ENCODE data around the gene SLC9A9.
"Not testable (repeated sequence)": the region's sequence is repeated elsewhere in the genome, so short reads cannot be mapped to it uniquely, and the experiment has no call there.

The SLC9A9 gene

DNA sequence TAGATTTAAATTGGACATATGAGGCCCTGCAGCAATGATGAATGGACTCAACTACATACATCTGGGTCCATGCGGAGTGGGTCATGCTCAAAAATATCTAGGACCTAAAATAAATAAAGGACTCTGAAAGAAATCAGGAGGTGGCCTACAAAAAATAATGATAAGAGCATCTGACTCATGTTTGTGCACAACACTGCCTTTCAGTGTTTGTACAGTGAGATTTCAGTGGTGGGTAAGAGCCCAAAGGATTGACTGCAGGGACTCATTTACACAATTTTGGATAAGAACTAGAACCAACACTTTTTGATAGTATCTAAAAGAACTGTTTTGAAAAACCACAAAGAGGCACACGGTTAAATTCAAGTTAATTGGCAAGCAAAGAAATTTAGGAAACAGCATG is 285.5 kb downstream of the SLC9A9 start:
- no peak for DNase-seq (ENCODE audit: low read depth in 2 of 2)

GRCh38 chr3:143559296-143559695 is 289.0 kb downstream of the SLC9A9 start:
- no peak for DNase-seq (ENCODE audit: low read depth in 2 of 2)

DNA sequence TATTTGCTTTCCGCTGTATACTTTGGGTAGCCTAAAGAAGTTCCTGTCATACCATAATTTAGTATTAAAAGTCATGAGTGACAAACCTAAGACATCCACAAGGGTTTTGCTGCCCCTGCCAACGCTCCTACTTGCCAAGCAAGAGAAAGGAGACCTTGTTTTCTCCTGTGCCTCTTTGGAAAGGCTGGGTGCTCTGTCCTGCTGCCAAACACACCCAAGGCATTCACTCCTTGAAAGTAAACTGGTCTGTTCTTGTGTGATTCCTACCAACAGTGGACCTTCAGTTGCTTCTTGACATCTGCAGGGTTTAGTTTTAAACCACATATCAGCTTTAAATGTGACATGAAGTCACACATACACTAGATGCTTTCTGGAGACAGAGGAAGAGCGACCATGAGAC is 295.4 kb downstream of the SLC9A9 start:
- DNase-seq (ENCODE audit: low read depth in 2 of 2), result no peak

DNA sequence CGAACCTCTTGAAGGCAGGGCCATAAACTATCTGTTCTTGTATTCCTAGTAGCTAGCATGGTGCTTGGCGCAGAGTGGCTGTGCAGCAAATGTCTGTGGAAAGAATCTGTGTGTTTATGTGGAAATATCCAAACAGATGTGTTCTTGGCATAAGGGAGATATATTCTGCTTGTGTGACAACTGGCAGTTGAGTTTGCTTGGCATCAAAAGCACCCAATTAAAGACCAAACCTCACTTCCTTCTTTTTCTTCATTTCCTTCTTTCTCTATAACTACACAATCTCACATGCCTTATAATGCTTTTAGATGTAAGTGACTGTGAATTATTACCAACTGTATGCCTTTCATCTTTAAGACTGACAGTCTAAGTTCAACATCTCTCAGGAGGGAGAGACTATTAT is 296.5 kb downstream of the SLC9A9 start:
- DNase-seq (ENCODE audit: low read depth in 2 of 2), result no peak

GRCh38 chr3:143548861-143549497 is 299.3 kb downstream of the SLC9A9 start:
- DNase-seq (ENCODE audit: low read depth in 2 of 2), result no peak

DNA sequence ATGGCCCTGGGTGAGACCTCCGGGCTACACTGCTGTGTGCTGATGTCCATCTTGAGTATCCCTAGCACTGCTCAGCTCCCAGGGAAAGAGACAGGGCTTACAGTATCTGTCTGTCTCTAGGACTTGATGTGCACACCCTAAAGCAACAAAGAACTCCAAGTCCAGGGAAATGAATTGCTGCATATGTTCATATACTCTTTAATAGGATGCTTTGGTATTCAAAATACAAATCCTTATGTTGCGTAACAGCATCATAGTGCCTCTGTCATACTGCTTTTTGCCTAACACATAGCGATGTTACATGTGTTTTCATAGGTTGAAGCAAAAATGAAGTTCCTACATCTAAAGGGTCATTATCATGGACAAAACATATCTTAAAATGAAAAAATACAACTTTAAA is 299.9 kb downstream of the SLC9A9 start:
- DNase-seq (ENCODE audit: low read depth in 2 of 2), result no peak

GRCh38 chr3:143538577-143538981 is 309.7 kb downstream of the SLC9A9 start:
- DNase-seq (ENCODE audit: low read depth in 2 of 2), result no peak

DNA sequence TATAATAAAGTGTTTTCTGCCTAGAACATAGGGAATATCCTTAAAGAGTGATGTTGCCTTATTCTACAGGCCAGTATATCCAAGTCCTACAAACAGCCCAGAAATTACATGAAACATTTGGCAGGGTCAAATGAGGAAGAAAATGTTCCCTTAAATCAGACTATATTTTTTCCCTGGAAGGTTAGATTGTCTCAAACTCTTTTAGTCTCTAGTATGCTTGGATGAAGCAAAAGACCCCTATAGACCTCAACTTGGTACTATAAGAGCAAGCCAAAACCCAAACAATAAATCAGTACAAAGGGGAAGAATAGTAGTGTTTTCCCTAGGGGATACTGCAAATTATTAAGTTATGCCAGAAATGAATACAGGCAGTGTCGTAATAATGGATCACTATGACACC is 310.2 kb downstream of the SLC9A9 start:
- DNase-seq (ENCODE audit: low read depth in 2 of 2), result no peak

DNA sequence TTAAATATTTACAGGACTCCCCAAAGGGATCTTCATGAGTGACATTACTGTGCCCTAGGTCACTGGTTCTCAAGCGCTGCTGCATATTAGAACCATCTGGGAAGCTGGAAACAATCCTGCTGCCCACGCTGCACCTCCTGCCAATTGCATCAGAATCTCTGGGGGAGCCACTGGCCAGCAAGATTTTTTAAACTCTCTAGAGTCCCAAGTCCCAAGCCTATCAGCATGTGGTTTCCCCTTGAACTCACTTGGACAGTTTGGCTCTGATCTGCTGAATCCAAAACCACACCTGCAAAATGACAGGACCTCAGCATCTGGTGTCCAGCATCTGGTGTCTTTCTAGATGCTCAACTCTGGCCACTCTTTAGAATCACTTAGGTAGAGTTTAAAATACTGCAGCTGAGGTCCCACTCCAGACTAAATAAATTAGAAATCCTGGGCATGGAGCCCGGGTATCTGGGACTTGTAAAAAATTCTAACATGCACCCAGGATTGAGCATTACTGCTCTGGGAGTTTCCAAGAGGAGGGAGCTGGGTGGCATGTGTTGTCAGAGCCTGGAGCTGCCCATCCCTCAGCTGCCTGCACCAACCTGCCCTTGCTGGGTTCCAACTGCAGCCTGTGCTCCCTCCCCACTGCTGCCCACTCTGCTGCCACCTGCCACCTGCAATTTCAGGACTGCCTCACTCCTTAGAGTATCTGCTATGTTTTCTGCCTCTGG is 311.3 kb downstream of the SLC9A9 start:
- DNase-seq (ENCODE audit: low read depth in 2 of 2), result no peak

DNA sequence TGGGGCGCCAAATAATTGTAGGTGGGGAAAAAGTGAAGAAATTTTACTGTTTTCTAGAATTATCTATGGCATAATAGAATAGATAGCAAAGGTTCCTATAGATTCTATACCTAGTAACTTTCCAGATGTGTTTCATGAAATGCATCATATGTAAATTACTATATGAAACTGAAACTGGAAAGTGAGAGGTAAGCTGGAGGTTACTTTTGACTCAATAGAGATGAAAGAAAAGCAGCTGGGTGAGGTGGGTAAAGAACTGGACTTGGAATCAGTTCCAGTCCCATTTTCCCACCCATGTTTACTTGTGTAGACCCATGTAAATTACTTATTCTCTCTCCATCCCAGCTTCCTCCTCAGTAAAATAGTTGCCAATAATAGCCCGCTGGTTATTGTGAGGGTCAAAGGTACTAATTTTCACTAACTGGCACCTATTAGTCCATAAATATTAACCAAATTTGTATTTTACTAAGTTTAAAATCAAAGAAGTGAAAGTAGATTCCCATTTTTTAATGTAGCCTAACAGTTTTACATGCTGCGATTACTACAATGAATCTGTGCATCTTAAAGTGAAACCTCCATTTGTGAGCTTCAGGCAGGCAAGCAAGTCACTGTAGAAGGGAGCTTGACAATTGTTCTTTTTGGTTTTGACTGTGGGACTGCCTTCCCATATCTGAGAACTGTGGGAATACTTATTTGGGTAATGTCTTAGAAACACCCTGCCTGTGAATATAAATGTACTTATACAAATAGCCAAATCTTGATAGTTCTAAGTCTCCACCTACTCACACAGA is 312.1 kb downstream of the SLC9A9 start:
- no peak for DNase-seq (ENCODE audit: low read depth in 2 of 2)

- no peak for DNase-seq (ENCODE audit: low read depth in 2 of 2)
These were observed 314.9 kb downstream of the SLC9A9 start for GRCh38 chr3:143533391-143533790.

GRCh38 chr3:143532091-143532490 is 316.2 kb downstream of the SLC9A9 start:
- no peak for DNase-seq (ENCODE audit: low read depth in 2 of 2)

DNA sequence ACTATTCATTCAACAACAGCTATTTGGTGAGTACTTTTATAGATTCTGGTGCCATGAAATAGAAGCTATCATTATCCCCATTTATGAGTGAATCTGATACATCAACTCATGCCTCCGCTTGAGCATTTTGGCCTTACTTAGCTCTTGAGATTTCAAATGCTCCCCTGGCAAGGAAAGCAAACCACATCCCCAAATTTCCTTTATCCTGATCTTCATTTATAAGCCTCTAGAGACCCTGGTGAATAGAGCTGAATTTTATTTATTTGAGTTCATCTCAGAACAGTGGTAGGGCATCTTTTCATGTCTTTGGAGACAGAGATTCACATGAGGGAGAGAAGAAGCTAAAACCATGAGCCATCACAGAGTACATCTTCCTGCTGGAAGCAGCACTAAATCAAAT is 317.2 kb downstream of the SLC9A9 start:
- no peak for DNase-seq (ENCODE audit: low read depth in 2 of 2)

GRCh38 chr3:143529798-143530197 is 318.5 kb downstream of the SLC9A9 start:
- DNase-seq (ENCODE audit: low read depth in 2 of 2), result no peak

DNA sequence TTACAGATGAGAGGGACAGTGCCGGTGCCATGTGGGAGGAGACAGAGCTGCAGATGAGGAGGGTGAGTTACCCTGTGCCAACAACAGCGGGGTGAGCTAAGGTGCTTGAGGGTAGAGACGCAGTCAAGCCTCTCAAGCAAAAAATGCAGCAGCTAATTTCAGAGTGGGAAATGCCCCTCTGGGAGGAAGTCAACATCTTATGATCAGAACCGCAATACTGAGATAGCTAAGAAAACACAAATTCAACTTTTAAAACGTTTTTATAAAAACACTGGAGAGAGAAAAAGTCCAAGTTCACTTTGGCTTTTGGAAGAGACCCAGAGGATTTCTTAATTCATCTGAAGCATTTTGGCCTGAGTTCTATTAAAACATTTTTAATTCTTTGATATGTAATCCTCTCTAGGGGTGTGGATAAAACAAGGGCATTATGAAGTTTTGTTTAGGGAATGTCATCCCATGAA is 319.2 kb downstream of the SLC9A9 start:
- DNase-seq (ENCODE audit: low read depth in 2 of 2), result no peak

GRCh38 chr3:143526011-143526545 is 322.2 kb downstream of the SLC9A9 start:
- no peak for DNase-seq (ENCODE audit: low read depth in 2 of 2)

DNA sequence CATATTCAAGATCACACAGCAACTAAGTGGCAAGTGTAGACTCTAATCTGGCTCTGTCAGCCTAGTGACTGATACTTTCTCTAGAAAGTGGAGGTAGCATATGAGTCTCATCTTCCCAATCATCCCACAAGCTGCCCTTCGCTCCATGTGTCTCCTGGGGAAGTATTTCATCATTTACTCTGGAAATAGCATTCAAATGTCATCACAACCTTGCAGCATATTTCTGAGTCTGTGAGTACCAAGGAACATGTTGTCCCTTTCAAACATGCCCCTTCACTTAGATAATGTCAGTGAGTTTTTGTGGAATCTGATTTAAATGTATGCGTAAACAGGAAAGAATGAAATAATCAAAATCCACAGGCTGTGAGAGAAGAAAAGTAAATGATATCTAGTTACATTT is 322.9 kb downstream of the SLC9A9 start:
- DNase-seq (ENCODE audit: low read depth in 2 of 2), result no peak

- no peak for DNase-seq (ENCODE audit: low read depth in 2 of 2)
These were observed 326.5 kb downstream of the SLC9A9 start for GRCh38 chr3:143521803-143522202.

DNA sequence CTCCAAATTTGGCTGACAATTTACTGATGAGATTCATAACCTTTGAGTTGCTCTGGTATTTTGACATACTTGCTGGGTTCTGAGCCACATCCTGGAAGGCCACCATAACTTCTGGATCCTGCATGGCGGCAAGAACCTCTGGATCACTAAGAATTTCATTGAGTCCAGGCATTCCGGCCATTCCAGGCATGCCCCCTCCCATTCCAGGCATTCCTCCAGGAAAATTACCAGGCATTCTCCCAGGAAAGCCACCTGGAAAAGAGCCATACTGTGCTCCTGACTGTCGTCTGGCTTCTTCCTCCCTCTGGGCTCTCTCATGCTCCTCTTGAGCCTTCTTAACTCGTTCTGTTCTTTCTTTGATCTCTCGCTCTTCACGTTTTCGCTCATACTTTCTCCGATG is 331.1 kb downstream of the SLC9A9 start:
- DNase-seq (ENCODE audit: low read depth in 2 of 2), result not testable (repeated sequence)

- no peak for DNase-seq (ENCODE audit: low read depth in 2 of 2)
These were observed 333.4 kb downstream of the SLC9A9 start for GRCh38 chr3:143514874-143515273.

DNA sequence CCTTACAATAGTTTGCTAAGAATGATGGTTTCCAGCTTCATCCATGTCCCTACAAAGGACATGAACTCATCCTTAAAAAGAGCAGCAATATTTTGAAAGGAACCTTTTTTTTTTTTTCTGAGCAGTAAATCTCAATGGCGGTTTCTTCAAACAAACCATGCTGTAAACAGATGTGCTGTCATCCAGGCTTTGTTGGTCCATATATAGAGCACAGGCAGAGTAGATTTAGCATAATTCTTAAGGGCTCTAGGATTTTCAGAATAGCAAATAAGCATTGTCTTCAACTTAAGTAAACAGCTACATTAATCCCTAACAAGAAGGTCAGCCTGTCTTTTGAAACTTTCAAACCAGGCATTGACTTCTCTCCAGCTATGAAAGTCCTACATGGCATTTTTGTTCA is 334.2 kb downstream of the SLC9A9 start:
- no peak for DNase-seq (ENCODE audit: low read depth in 2 of 2)

GRCh38 chr3:143511174-143511879 is 336.9 kb downstream of the SLC9A9 start:
- no peak for DNase-seq (ENCODE audit: low read depth in 2 of 2)
